Dermis blood vessel endothelial cell (primary cell): ENCODE measurements around the gene RITA1. TPM values are rescaled to one million over a fixed set of nuclear protein-coding genes. Genes with fewer than 3 reads are reported as not detected.
"Not testable (repeated sequence)": the region's sequence is repeated elsewhere in the genome, so short reads cannot be mapped to it uniquely, and the experiment has no call there.

Experiments used
- DNase-seq: peaks from one replicate; pipeline ENCODE4 v3.0.0; 2010
- total RNA-seq: library from RNA; depleted of rRNA; stranded (reverse); fragments of >200 nt; gene quantifications from 2 replicates; pipeline ENCODE4 v1.2.3, GENCODE V29; 2014

The RITA1 gene
- total RNA-seq, 1 donor from 2014 or later = 25.0 TPM

- DNase-seq = no peak
These were observed 19.3 kb downstream of the RITA1 start for GRCh38 chr12:113204804-113205203.

GRCh38 chr12:113206802-113207201, 21.3 kb downstream of the RITA1 start:
- DNase-seq = not testable (repeated sequence)

GRCh38 chr12:113207613-113208040, 22.1 kb downstream of the RITA1 start:
- no peak for DNase-seq

- no peak for DNase-seq
These were observed 22.8 kb downstream of the RITA1 start for GRCh38 chr12:113208041-113208934.

GRCh38 chr12:113211160-113211559, 25.6 kb downstream of the RITA1 start:
- DNase-seq = no peak

GRCh38 chr12:113214895-113215400, 29.4 kb downstream of the RITA1 start:
- peak; percentile 76 for DNase-seq

- no peak for DNase-seq
These were observed 30.5 kb downstream of the RITA1 start for GRCh38 chr12:113216027-113216426.

GRCh38 chr12:113220593-113221180, 35.2 kb downstream of the RITA1 start:
- DNase-seq = no peak

GRCh38 chr12:113221181-113221996, 35.9 kb downstream of the RITA1 start, which contains the start of gene TPCN1:
TSS of gene TPCN1 (plus strand) at chr12:113221464. CDS start at chr12:113226853, 5,389 bp downstream.
- peak; percentile 100 for DNase-seq

- peak; percentile 36 for DNase-seq
These were observed 36.6 kb downstream of the RITA1 start for GRCh38 chr12:113221997-113222729.

GRCh38 chr12:113222730-113223531, 37.4 kb downstream of the RITA1 start:
- DNase-seq = peak; percentile 97

- DNase-seq = no peak
These were observed 39.4 kb downstream of the RITA1 start for GRCh38 chr12:113224955-113225354.

GRCh38 chr12:113226696-113227568, 41.4 kb downstream of the RITA1 start:
- no peak for DNase-seq

GRCh38 chr12:113227686-113228391, 42.3 kb downstream of the RITA1 start:
- DNase-seq = peak; percentile 37

GRCh38 chr12:113228394-113229028, 43.0 kb downstream of the RITA1 start:
- DNase-seq = no peak

- peak; percentile 59 for DNase-seq
These were observed 45.1 kb downstream of the RITA1 start for GRCh38 chr12:113230315-113231234.

GRCh38 chr12:113231235-113232088, 45.9 kb downstream of the RITA1 start:
- peak; percentile 86 for DNase-seq
